GM20000 (cell line): Measurements from ENCODE around the gene ORM2.

Experiments
- DNase-seq: peaks from one replicate; pipeline ENCODE4 v3.0.0; 2012; ENCODE audit warnings: low spot score
- TF ChIP-seq, protein P1 (sequence below): IDR thresholded peaks from 2 replicates; pipeline ENCODE4 v1.5.1; 2012; ENCODE audit warnings: mild to moderate bottlenecking, control low read depth; ENCODE audit errors: extremely low read depth, missing control alignments

Gene ORM2

DNA sequence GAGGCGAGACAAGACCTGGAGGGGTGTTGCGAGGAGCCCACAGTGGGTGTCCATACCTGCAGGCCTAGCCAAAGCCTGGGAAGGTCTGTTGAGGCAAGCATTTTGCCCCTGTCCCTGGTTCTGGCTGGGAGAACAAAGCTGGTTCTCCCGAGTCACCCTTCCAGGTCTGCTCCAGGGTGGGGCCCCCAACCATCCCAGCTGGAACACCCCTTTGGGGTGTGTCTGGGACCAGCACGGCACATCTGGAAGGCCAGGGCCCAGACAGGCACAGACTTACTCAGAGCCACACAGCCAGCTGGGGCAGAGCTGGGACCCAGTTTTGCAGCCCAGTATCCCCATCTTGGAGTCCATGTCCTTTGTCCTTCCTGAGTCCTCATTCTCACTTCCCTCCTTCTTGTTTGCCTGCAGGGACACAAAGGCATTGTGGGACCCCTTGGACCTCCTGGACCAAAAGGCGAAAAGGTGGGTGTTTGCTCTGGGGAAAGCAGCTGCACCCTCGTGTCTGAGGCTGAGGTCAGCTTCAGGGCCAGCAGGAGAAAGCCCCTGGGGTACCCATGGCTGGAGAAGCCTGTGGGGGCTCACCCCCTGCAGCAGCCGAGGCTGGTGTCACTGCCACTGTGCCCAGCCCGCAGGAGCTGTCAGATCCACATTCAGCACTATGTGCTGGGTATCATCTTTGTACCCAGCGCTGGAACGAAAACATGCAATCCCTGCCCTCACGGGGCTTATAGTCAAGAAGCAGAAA is 45.2 kb upstream of the ORM2 start:
- no peak for DNase-seq
- TF ChIP-seq, protein P1, sequence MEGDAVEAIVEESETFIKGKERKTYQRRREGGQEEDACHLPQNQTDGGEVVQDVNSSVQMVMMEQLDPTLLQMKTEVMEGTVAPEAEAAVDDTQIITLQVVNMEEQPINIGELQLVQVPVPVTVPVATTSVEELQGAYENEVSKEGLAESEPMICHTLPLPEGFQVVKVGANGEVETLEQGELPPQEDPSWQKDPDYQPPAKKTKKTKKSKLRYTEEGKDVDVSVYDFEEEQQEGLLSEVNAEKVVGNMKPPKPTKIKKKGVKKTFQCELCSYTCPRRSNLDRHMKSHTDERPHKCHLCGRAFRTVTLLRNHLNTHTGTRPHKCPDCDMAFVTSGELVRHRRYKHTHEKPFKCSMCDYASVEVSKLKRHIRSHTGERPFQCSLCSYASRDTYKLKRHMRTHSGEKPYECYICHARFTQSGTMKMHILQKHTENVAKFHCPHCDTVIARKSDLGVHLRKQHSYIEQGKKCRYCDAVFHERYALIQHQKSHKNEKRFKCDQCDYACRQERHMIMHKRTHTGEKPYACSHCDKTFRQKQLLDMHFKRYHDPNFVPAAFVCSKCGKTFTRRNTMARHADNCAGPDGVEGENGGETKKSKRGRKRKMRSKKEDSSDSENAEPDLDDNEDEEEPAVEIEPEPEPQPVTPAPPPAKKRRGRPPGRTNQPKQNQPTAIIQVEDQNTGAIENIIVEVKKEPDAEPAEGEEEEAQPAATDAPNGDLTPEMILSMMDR, result no peak

DNA sequence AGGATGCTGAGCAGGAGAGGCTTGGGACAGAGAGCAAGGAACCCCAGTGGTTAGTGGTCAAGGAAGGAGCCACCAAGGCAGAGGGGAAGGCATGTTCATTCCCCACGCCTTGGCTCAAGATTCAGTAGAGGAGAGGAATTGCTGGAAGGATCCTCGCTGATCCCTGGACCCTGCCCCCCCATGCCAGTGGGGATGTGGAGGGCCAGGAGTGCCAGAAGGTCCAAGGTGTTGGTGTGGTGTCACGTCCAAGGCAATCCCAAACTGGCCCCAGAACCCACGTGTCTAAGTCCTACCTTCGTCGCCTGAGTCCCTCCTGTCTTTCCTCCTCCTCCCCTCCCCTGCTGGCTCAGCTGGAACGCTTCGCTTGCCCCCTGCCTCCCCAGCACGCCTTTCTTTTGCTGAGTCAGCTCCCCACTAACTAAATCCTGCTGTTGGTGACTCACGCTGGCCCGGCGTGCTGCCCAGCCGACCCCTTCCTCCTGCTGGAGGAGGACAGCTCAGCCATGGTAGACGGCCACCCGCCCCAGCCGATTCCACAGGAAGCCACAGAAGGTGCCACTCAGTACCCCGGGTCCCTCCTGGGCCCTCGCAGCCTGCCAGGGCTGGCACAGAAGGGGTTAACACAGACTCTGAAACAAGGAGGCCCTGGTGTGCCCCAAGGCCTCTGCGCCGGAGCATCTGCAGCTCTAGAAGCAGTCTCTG is 44.4 kb upstream of the ORM2 start:
- TF ChIP-seq, protein P1, result no peak
- DNase-seq, result no peak

GRCh38 chr9:114286146-114286679 is 43.5 kb upstream of the ORM2 start:
- TF ChIP-seq, protein P1, result no peak
- DNase-seq, result no peak

- TF ChIP-seq, protein P1, result no peak
- no peak for DNase-seq
Observed at GRCh38 chr9:114287001-114287762, 42.5 kb upstream of the ORM2 start.

GRCh38 chr9:114287763-114288192 is 41.9 kb upstream of the ORM2 start:
- DNase-seq, result no peak
- TF ChIP-seq, protein P1, result no peak

DNA sequence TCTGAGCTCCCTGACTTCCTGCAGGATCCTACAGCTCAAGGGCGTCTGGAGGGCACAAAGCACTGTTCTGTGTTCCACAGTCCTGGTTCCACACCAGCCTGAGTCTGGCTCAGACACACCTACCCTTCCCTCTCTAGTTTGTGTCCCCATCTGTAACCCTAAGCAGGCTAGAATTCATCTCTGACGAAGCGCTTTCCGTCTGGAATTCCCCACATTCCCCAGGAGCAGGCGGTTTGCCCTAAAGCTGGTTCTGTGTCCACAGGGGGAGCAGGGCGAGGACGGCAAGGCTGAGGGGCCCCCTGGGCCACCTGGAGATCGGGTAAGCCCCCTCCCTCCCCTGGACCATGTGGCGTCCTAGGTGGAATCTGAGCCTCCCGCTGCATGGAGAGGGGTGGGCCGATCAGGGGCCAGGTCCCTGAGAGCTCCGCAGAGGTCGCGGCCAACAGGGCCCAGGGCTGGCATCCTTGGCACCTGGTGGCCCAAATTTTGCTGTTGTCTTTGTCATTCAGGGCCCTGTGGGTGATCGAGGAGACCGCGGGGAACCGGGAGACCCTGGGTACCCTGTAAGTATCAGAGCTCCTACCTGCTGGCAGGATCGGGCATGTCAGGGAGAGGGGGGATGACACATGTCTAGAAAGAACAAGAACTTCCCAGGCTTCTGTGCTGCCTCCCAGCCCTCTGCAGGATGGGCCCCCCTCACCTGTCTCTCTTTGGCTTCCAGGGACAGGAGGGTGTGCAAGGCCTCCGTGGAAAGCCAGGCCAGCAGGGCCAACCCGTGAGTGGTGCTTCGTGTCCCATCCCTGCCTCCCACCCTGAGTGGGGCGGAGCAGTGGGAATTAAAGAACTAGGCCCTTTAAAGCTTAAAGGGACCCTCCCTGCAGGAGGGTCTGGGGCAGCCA is 41.2 kb upstream of the ORM2 start:
- DNase-seq, result no peak
- TF ChIP-seq, protein P1, result no peak
